ENCODE results near the gene DPP10. TPM values are rescaled to one million over a fixed set of nuclear protein-coding genes. Genes with fewer than 3 reads are reported as not detected.

Gene DPP10
- total RNA-seq, 1 experiment from 2014 or later = not detected

DNA sequence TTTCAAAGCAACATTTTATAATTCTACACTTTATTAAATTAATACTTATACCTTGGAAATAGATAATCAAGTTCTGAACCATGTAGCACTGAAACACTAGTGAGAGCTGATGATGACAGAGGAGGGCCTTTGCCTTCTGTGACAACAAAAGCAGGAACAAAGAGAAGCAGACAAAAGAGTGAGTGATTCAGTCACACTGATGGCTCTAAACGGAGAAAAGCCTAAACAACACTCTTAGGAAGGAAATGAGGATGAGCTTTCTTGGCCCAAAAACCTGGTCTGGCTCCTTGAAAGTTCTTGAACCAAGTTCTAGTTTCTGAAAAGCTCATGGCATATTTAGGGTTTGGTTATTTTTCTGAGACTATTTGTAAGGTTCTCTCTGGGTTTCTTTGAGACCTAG is 271.9 kb downstream of the DPP10 start:
- ATAC-seq = no peak
- Histone ChIP-seq H3K27me3 (ENCODE audit: low read length) (peaks cover 7% of the 10 kb centered on the region; the same call in 1 of the 2 replicates), H3K79me2 (ENCODE audit: low read length) (no peaks in the 10 kb centered on the region), H3K36me3 (ENCODE audit: low read depth, low read length) (no peaks in the 10 kb centered on the region), H3F3A (ENCODE audit: low read length, unreplicated experiment) (no peaks in the 10 kb centered on the region), H3K9ac (ENCODE audit: low read length) (no peak overlapping the region), H2AFZ (ENCODE audit: low read length) (no peak overlapping the region), H3K4me1 (ENCODE audit: insufficient read depth, low read length) (no peaks in the 10 kb centered on the region), H3K4me3 (ENCODE audit: low read length) (no peak overlapping the region), H3K9me2 (replicated peaks; ENCODE audit: low read length) (no peaks in the 10 kb centered on the region), H4K20me1 (ENCODE audit: low read length) (no peaks in the 10 kb centered on the region), H3K27ac (ENCODE audit: low read length) (no peak overlapping the region), H3K9me3 (ENCODE audit: low read length) (no peaks in the 10 kb centered on the region), H3K4me2 (ENCODE audit: low read length) (no peak overlapping the region)
- ChIA-PET POLR2A (ENCODE audit: unreplicated experiment) (no interaction called here), CTCF (no interaction called here)
- BruUV-seq (replicated peaks) = no TSS peak
- TF ChIP-seq, protein P1, sequence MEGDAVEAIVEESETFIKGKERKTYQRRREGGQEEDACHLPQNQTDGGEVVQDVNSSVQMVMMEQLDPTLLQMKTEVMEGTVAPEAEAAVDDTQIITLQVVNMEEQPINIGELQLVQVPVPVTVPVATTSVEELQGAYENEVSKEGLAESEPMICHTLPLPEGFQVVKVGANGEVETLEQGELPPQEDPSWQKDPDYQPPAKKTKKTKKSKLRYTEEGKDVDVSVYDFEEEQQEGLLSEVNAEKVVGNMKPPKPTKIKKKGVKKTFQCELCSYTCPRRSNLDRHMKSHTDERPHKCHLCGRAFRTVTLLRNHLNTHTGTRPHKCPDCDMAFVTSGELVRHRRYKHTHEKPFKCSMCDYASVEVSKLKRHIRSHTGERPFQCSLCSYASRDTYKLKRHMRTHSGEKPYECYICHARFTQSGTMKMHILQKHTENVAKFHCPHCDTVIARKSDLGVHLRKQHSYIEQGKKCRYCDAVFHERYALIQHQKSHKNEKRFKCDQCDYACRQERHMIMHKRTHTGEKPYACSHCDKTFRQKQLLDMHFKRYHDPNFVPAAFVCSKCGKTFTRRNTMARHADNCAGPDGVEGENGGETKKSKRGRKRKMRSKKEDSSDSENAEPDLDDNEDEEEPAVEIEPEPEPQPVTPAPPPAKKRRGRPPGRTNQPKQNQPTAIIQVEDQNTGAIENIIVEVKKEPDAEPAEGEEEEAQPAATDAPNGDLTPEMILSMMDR (conservative IDR thresholded peaks at IDR 0.05; ENCODE audit: low read depth, low read length) = no peak
- TF ChIP-seq EZH2phosphoT487 (IDR thresholded peaks at IDR 0.05; ENCODE audit: borderline replicate concordance, low read length) (no peak), EZH2 (IDR thresholded peaks at IDR 0.05; ENCODE audit: low read length, unreplicated experiment) (no peak)
- intact Hi-C loops (cut with micrococcal nuclease) = no loop called here
- DNase-seq = no peak

DNA sequence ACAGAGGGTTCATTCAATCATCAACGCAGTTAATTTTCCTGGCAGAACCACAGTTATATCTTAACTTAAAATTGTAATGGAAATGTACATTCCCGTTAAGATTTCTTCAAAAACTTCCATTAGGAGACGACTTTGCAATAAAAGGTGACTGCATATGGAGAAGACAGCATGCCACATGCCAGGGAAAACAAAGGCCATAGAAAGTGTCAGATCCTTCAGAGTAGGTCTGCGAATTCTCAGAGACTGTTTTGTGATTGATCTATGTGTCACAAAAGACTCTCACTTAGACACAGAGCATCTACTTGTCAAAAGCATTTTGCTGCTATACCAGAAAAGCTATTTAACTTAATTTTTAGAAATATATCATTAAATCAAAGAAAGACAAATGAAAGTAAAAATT is 274.6 kb downstream of the DPP10 start:
- intact Hi-C loops (cut with micrococcal nuclease) = no loop called here
- Histone ChIP-seq H3F3A (ENCODE audit: low read length, unreplicated experiment) (no peaks in the 10 kb centered on the region), H3K4me2 (ENCODE audit: low read length) (no peak overlapping the region), H3K9me2 (replicated peaks; ENCODE audit: low read length) (no peaks in the 10 kb centered on the region), H4K20me1 (ENCODE audit: low read length) (no peaks in the 10 kb centered on the region), H3K4me1 (ENCODE audit: insufficient read depth, low read length) (no peaks in the 10 kb centered on the region), H3K27ac (ENCODE audit: low read length) (no peak overlapping the region), H3K9me3 (ENCODE audit: low read length) (no peaks in the 10 kb centered on the region), H3K9ac (ENCODE audit: low read length) (no peak overlapping the region), H3K27me3 (ENCODE audit: low read length) (peaks cover 7% of the 10 kb centered on the region; the same call in 1 of the 2 replicates), H2AFZ (ENCODE audit: low read length) (no peak overlapping the region), H3K4me3 (ENCODE audit: low read length) (no peak overlapping the region), H3K79me2 (ENCODE audit: low read length) (no peaks in the 10 kb centered on the region), H3K36me3 (ENCODE audit: low read depth, low read length) (no peaks in the 10 kb centered on the region)
- BruUV-seq (replicated peaks) = no TSS peak
- ATAC-seq (no peak), DNase-seq (no peak)
- POLR2A ChIA-PET (ENCODE audit: unreplicated experiment) = no interaction called here
- CTCF ChIA-PET = no interaction called here
- no peak for TF ChIP-seq EZH2phosphoT487 (IDR thresholded peaks at IDR 0.05; ENCODE audit: borderline replicate concordance, low read length)
- TF ChIP-seq, protein P1 (conservative IDR thresholded peaks at IDR 0.05; ENCODE audit: low read depth, low read length) = no peak
- TF ChIP-seq EZH2 (IDR thresholded peaks at IDR 0.05; ENCODE audit: low read length, unreplicated experiment) = no peak

DNA sequence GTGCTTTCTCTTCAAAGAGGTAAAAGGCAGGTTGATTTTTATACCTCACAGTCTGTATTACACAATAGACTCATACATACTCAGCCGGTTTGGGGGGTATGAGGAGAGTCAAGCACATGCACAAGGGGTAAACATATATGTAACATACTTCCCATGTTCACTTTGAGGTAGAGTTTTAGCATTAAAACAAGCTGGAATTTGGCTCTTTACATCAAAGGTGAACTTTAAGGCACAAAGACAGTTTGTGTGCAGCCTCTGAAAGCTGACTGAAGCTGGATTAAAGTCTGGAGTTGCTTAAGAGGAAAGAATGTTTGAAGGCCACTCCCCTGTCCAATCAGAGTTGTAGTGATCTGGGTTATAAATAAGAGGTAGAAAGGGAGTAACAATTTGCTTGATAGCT is 282.0 kb downstream of the DPP10 start:
- no peaks in the 10 kb centered on the region for H3K79me2 ChIP-seq (ENCODE audit: low read length)
- intact Hi-C loops (cut with micrococcal nuclease) = no loop called here
- DNase-seq (no peak), ATAC-seq (no peak)
- no peaks in the 10 kb centered on the region for H3F3A ChIP-seq (ENCODE audit: low read length, unreplicated experiment)
- ChIA-PET POLR2A (ENCODE audit: unreplicated experiment) (no interaction called here), CTCF (no interaction called here)
- H3K36me3 ChIP-seq (ENCODE audit: low read depth, low read length) = no peaks in the 10 kb centered on the region
- no peaks in the 10 kb centered on the region for H3K4me1 ChIP-seq (ENCODE audit: insufficient read depth, low read length)
- no peak overlapping the region for H3K4me3 ChIP-seq (ENCODE audit: low read length)
- H3K9me3 ChIP-seq (ENCODE audit: low read length) = no peaks in the 10 kb centered on the region
- TF ChIP-seq EZH2 (IDR thresholded peaks at IDR 0.05; ENCODE audit: low read length, unreplicated experiment) (no peak), EZH2phosphoT487 (IDR thresholded peaks at IDR 0.05; ENCODE audit: borderline replicate concordance, low read length) (no peak)
- TF ChIP-seq, protein P1 (conservative IDR thresholded peaks at IDR 0.05; ENCODE audit: low read depth, low read length) = no peak
- no peaks in the 10 kb centered on the region for H3K9me2 ChIP-seq (replicated peaks; ENCODE audit: low read length)
- H4K20me1 ChIP-seq (ENCODE audit: low read length) = no peaks in the 10 kb centered on the region
- no peak overlapping the region for H2AFZ ChIP-seq (ENCODE audit: low read length)
- no peak overlapping the region for H3K9ac ChIP-seq (ENCODE audit: low read length)
- BruUV-seq (replicated peaks) = no TSS peak
- 0 out of 2 replicates have a peak, but pooled peaks cover 4% of the 10 kb centered on the region for H3K27me3 ChIP-seq (ENCODE audit: low read length)
- no peak overlapping the region for H3K4me2 ChIP-seq (ENCODE audit: low read length)
- no peak overlapping the region for H3K27ac ChIP-seq (ENCODE audit: low read length)

Measured in PC-3 (cell line).